Liver (tissue), 3 donors: ENCODE data around the gene SAMD4A.

Experiments used
- CTCF ChIP-seq: fragments of 150-350 bp; IDR thresholded peaks from 2 replicates; pipeline ENCODE4 v1.5.1; 2017; ENCODE audit warnings: improper control_type of control experiment, low read depth, low read length; ENCODE audit not compliant: missing input control
- EGR1 ChIP-seq, 2 donors: IDR thresholded peaks; 2 replicates each; pipeline ENCODE4 v1.6.1; 2016 to 2018; ENCODE audit warnings: antibody characterized with exemption in 2 of 2, low read depth in 2 of 2
- GABPA ChIP-seq, 2 donors: IDR thresholded peaks in 1 of 2; conservative IDR thresholded peaks in 1 of 2; 2 replicates each; pipeline ENCODE4 v1.6.1; 2016; ENCODE audit warnings: antibody characterized with exemption in 2 of 2, mild to moderate bottlenecking in 1 of 2, moderate library complexity in 1 of 2
- MAX ChIP-seq: IDR thresholded peaks from 2 replicates; pipeline ENCODE4 v1.6.1; 2016; ENCODE audit warnings: antibody characterized with exemption
- NR2F2 ChIP-seq: IDR thresholded peaks from 2 replicates; pipeline ENCODE4 v1.6.1; 2016; ENCODE audit warnings: antibody characterized with exemption
- RAD21 ChIP-seq, 2 donors: IDR thresholded peaks; 2 replicates each; pipeline ENCODE4 v1.6.1; 2016; ENCODE audit warnings: antibody characterized with exemption in 2 of 2, mild to moderate bottlenecking in 2 of 2
- TF ChIP-seq, protein P1 (sequence below): IDR thresholded peaks from 2 replicates; pipeline ENCODE4 v1.6.1; 2016; ENCODE audit warnings: antibody characterized with exemption, mild to moderate bottlenecking
- donor health status: healthy.
- donor health status: healthy.

DNA sequence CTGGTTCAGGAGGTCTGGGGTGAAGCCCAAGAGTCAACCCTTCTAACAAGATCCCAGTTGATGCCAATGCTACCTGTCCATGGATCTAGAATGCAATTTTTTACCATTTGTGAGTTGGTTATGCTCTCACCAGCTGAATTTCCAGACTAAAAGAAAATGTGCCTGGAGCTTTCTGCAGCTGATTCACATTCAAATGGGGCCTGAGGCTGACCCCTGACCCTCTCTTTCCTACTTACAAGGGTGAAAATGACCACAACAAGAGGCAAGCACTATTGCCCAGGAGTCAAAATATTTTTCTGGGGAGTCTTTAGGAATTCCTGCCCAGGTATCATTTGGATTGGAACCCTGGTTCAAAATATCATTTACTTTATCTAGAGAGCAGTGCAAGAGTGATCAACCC lies 159.1 kb downstream of the SAMD4A start:
- TF ChIP-seq CTCF: no peak
- TF ChIP-seq MAX: no peak
- no peak for TF ChIP-seq EGR1 (IDR thresholded peaks at IDR 0.05; ENCODE audit: low read depth in 2 of 2)
- no peak for TF ChIP-seq RAD21 (IDR thresholded peaks at IDR 0.05)
- no peak for TF ChIP-seq GABPA (IDR thresholded peaks at IDR 0.05 in 1 of 2, conservative IDR thresholded peaks at IDR 0.05 in 1 of 2)
- TF ChIP-seq, protein P1, sequence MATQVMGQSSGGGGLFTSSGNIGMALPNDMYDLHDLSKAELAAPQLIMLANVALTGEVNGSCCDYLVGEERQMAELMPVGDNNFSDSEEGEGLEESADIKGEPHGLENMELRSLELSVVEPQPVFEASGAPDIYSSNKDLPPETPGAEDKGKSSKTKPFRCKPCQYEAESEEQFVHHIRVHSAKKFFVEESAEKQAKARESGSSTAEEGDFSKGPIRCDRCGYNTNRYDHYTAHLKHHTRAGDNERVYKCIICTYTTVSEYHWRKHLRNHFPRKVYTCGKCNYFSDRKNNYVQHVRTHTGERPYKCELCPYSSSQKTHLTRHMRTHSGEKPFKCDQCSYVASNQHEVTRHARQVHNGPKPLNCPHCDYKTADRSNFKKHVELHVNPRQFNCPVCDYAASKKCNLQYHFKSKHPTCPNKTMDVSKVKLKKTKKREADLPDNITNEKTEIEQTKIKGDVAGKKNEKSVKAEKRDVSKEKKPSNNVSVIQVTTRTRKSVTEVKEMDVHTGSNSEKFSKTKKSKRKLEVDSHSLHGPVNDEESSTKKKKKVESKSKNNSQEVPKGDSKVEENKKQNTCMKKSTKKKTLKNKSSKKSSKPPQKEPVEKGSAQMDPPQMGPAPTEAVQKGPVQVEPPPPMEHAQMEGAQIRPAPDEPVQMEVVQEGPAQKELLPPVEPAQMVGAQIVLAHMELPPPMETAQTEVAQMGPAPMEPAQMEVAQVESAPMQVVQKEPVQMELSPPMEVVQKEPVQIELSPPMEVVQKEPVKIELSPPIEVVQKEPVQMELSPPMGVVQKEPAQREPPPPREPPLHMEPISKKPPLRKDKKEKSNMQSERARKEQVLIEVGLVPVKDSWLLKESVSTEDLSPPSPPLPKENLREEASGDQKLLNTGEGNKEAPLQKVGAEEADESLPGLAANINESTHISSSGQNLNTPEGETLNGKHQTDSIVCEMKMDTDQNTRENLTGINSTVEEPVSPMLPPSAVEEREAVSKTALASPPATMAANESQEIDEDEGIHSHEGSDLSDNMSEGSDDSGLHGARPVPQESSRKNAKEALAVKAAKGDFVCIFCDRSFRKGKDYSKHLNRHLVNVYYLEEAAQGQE: no peak
- no peak for TF ChIP-seq NR2F2
